GM18520 (cell line): Measurements from ENCODE around the gene EGLN3.
"Not testable (repeated sequence)": the region's sequence is repeated elsewhere in the genome, so short reads cannot be mapped to it uniquely, and the experiment has no call there.

Experiments
- ATAC-seq: cut with Tn5 transposase; IDR thresholded peaks from one replicate; pipeline ENCODE4 v1.9.1; 2021; ENCODE audit not compliant: unreplicated experiment

EGLN3 gene

GRCh38 chr14:33950320-33951182 is at the start of gene EGLN3:
Gene EGLN3 (minus strand): TSS chr14:33951074. CDS start chr14:33950752, 322 bp downstream.
- peak; percentile 61 for ATAC-seq

- ATAC-seq = no peak
Measured at GRCh38 chr14:34000396-34000795, 49.5 kb upstream of the EGLN3 start.

GRCh38 chr14:33999771-34000291 is 49.0 kb upstream of the EGLN3 start:
- ATAC-seq = no peak

GRCh38 chr14:33997611-33998010 is 46.7 kb upstream of the EGLN3 start:
- no peak for ATAC-seq

- no peak for ATAC-seq
Measured at GRCh38 chr14:33996462-33996861, 45.6 kb upstream of the EGLN3 start.

GRCh38 chr14:33993246-33993645 is 42.4 kb upstream of the EGLN3 start:
- no peak for ATAC-seq

GRCh38 chr14:33992274-33993007 is 41.6 kb upstream of the EGLN3 start:
- ATAC-seq = no peak

GRCh38 chr14:33990790-33991189 is 39.9 kb upstream of the EGLN3 start:
- no peak for ATAC-seq

GRCh38 chr14:33987565-33988080 is 36.7 kb upstream of the EGLN3 start:
- no peak for ATAC-seq

GRCh38 chr14:33986804-33987203 is 35.9 kb upstream of the EGLN3 start:
- ATAC-seq = no peak

GRCh38 chr14:33985242-33985641 is 34.4 kb upstream of the EGLN3 start:
- no peak for ATAC-seq

GRCh38 chr14:33979613-33980276 is 28.9 kb upstream of the EGLN3 start:
- ATAC-seq = no peak

- no peak for ATAC-seq
Measured at GRCh38 chr14:33978892-33979612, 28.2 kb upstream of the EGLN3 start.

GRCh38 chr14:33972583-33973081 is 21.8 kb upstream of the EGLN3 start:
- ATAC-seq = no peak

- not testable (repeated sequence) for ATAC-seq
Measured at GRCh38 chr14:33969846-33970245, 19.0 kb upstream of the EGLN3 start.

- no peak for ATAC-seq
Measured at GRCh38 chr14:33968722-33969121, 17.8 kb upstream of the EGLN3 start.

GRCh38 chr14:33967138-33967537 is 16.3 kb upstream of the EGLN3 start:
- ATAC-seq = no peak

- ATAC-seq = no peak
Measured at GRCh38 chr14:33966276-33966675, 15.4 kb upstream of the EGLN3 start.

- no peak for ATAC-seq
Measured at GRCh38 chr14:33964599-33965317, 13.9 kb upstream of the EGLN3 start.

- ATAC-seq = no peak
Measured at GRCh38 chr14:33963892-33964291, 13.0 kb upstream of the EGLN3 start.
